SKM-1 treated with dmso at 0.1 percent for 144 hours (cell line): Measurements from ENCODE around the gene CACNG3.
"Not testable (repeated sequence)": the region's sequence is repeated elsewhere in the genome, so short reads cannot be mapped to it uniquely, and the experiment has no call there.

Experiments
- DNase-seq: peaks from one replicate; lab custom pipeline; 2025; ENCODE audit not compliant: unreplicated experiment; lab: John Stamatoyannopoulos, UW

CACNG3 gene

GRCh38 chr16:24275413-24275812 is 19.3 kb downstream of the CACNG3 start:
- DNase-seq: no peak

GRCh38 chr16:24279982-24280515 is 23.9 kb downstream of the CACNG3 start:
- no peak for DNase-seq

GRCh38 chr16:24281466-24281865 is 25.3 kb downstream of the CACNG3 start:
- DNase-seq: no peak

DNA sequence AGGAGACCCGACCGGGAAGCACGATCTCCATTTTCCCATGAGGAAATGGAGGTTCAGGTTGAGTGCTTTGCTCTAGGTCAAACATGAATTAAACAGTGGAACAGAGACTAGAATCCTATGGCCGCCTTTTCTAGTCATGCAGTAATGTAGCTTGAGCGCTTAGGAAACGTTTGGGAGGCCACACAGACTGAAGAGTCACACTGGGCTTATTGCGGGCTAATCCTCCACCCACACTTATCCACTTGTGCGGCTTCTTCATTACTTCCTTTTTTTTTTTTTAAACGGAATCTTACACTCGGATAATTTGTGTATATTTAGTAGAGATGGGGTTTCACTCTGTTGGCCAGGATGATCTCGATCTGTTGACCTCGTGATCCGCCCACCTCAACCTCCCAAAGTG is 26.0 kb downstream of the CACNG3 start:
- DNase-seq: no peak

GRCh38 chr16:24286741-24287405 is 30.7 kb downstream of the CACNG3 start:
- no peak for DNase-seq

GRCh38 chr16:24288516-24288915 is 32.4 kb downstream of the CACNG3 start:
- DNase-seq: no peak

- DNase-seq: no peak
Observed at GRCh38 chr16:24289166-24289700, 33.1 kb downstream of the CACNG3 start.

GRCh38 chr16:24291932-24292331 is 35.8 kb downstream of the CACNG3 start:
- peak; percentile 80 for DNase-seq

DNA sequence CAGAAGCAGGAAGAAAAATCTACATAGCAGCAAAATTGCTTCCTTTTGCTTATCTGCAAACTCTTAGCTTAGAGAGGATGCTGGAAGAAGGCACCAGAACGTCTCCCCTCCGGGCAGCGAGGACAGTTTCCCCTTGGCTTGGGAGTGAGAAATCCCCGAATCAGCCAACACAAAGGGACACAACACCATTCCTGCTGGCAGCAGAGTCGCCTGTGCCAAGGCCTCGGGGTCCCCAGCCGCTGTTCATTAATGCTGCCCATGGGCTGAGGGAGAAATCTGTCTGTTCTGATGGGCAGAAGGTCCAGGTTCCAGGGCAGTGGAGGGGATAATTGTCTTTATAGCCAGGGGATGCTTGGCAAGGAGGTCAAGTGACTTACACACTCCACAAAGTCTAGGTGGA is 38.0 kb downstream of the CACNG3 start:
- DNase-seq: no peak

- DNase-seq: no peak
Observed at GRCh38 chr16:24297375-24297774, 41.2 kb downstream of the CACNG3 start.

DNA sequence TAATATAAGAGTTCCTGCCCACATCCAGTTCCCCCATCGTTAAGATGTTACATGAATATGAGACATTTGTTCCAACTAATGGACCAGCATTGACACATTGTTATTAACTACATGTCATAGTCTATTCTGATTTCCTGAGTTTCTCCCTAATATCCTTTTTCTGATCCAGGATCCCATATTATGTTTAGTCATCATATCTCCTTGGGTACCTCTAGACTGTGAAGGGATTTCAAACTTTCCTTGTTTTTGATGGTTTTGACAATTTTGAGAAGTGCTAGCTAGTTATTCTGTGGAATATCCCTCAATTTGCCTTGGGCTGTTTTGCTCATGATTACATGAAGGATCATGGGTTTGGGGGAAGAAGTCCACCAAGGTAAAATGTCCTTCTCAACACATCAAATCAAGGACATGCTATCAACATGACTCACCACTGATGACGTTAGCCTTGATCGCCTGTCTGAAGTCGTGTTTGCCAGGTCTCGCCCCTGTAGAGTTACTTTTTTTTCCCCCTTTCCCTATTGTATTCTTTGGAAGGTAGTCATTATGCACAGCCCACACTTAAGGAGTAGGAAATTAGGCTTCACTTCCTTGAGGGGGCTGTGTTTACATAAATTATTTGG is 42.5 kb downstream of the CACNG3 start:
- DNase-seq: no peak

DNA sequence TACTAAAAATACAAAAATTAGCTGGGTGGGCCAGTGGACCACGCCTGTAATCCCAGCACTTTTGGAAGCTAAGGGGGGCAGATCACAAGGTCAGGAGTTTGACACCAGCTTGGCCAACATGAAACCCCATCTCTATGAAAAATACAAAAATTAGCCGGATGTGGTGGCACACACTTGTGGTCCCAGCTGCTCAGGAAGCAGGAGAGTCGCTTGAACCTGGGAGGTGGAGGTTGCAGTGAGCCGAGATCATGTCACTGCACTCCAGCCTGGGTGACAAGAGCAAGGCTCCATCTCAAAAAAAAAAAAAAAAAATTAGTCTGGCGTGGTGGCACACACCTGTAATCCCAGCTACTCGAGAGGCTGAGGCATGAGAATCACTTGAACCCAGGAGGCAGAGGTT is 44.6 kb downstream of the CACNG3 start:
- DNase-seq: not testable (repeated sequence)

GRCh38 chr16:24302636-24303035 is 46.5 kb downstream of the CACNG3 start:
- no peak for DNase-seq

DNA sequence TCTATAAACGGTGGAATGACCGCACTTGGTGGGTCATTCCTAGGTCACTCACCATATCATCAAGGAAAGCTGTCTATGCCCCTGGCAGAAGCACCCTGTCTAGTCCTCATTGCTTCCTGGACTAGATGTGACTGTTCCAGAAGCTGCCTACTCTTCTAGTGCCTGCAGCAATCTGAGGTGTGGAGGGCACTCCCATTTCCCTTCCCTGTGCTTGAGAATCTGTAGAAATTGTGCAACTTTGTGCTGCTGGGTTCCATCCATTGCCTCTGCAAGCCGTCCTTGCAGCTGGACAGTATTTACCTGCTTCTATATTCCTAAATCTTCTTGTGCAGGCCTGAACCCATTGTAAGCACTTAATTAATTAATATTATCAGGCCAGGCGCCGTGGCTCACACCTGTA is 52.1 kb downstream of the CACNG3 start:
- DNase-seq: no peak

DNA sequence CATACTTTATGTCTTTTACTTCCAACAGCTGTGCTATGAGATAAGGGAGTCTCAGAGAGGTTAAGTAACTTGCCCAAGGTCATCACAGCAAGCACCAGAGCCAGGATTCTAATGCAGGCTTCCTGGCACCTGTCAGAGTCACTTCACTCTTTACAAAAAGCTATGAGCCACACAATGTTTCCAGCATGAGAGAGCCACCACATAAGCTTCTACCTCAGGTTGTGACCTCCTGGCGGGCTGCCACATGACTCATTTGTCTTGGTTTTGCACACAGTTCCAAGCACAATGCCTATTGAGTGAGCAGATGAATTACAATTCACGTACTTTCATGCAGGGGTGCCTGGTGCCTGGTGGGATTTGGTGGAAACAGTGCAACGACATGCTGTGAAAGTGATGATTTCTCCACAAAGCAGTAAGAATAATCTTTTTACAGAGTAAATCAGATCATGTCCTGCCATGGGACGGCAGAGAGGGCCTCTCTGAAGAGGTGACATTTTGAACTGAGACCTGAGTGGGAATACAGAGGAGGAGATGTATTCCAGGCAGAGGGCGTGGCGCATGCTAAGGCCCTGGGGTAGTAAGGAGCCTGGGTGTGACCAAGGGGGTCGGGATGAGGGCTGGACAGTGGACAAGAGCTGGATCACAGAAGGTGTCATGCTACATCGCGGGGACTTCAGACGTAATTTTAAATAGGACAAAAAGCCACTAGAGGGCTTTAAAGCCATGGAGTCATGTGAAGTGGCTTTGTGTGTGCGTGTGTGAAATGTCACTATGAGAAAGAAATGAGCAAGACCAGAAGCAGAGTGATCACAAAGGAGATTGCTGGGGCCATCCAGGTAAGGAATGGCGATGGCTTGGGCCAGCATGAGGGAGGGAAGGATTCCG is 53.4 kb downstream of the CACNG3 start:
- no peak for DNase-seq

DNA sequence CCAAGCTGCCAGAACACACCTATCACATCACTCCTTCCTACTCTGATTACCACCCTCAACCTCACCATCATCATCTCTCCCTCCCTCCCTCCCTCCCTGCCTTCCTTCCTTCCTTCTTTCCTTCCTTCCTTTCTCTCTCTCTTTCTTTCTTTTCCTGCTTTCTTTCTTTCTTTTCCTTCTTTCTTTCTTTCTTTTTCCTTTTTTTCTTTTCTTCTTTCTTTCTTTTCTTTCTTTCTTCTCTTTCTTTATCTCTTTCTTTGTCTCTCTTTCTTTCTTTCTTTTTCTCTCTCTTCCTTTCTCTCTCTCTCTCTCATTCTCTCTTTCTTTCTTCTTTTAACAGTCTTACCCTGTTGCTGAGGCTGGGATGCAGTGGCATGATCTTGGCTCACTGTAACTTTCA is 59.2 kb downstream of the CACNG3 start:
- DNase-seq: no peak

DNA sequence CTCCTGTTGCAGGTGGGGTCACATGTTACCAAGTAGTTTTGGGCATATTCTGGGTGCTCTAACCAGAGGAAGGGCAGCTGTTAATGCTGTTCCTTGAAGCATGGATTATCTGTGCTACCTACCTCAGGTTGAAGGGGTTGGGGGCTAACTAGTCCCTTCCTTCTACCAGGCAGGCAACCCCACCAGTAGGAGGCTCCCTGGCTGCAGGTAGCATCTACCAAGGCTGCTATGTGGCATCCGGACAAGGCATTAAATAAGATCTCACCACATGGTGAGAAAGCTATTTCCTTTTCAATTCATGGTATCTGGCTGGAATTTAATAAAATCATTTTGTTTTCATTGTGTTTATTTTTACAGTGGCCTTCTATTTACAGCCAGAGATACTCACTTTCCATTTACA is 62.5 kb downstream of the CACNG3 start:
- DNase-seq: no peak

- DNase-seq: no peak
Observed at GRCh38 chr16:24319126-24319814, 63.1 kb downstream of the CACNG3 start.

GRCh38 chr16:24322106-24322505 is 66.0 kb downstream of the CACNG3 start:
- no peak for DNase-seq

- no peak for DNase-seq
Observed at GRCh38 chr16:24324421-24324820, 68.3 kb downstream of the CACNG3 start.
